ENCODE measurements around the gene GOSR2. TPM values are rescaled to one million over a fixed set of nuclear protein-coding genes. Genes with fewer than 3 reads are reported as not detected.

Gene GOSR2
- total and polyA plus RNA-seq, 2 of the 13 experiments (the other 11 are each of a cell fraction or from before 2014, with no cell fraction given): 61.5 to 63.9 TPM

GRCh38 chr17:46940692-46941404 lies 17.9 kb downstream of the GOSR2 start (continued):
- TF ChIP-seq NRL (CRISPR knock-in tag; IDR thresholded peaks at IDR 0.05; ENCODE audit: borderline replicate concordance) (no peak), TEAD2 (CRISPR knock-in tag; IDR thresholded peaks at IDR 0.05) (peak; percentile 73; the same call in 1 of the 2 replicates), HOXA5 (CRISPR knock-in tag; IDR thresholded peaks at IDR 0.05) (peak; percentile 68; the same call in 1 of the 2 replicates), TCF12 (IDR thresholded peaks at IDR 0.05) (no peak), TCF12 (CRISPR knock-in tag; IDR thresholded peaks at IDR 0.05) (no peak), CSRNP2 (CRISPR knock-in tag; conservative IDR thresholded peaks at IDR 0.05; ENCODE audit: low read depth) (no peak), ZSCAN21 (CRISPR knock-in tag; IDR thresholded peaks at IDR 0.05; ENCODE audit: borderline replicate concordance) (no peak), ZNF331 (CRISPR knock-in tag; IDR thresholded peaks at IDR 0.05) (peak; percentile 90), KMT2B (CRISPR knock-in tag; IDR thresholded peaks at IDR 0.05) (peak; percentile 47; the same call in 1 of the 2 replicates), ZBTB7B (CRISPR knock-in tag; IDR thresholded peaks at IDR 0.05) (no peak), RBFOX2 (IDR thresholded peaks at IDR 0.05; ENCODE audit: low read depth, low read length) (no peak), ZSCAN22 (CRISPR knock-in tag; IDR thresholded peaks at IDR 0.05) (no peak), ZFY (CRISPR knock-in tag; IDR thresholded peaks at IDR 0.05) (peak; percentile 74), PATZ1 (CRISPR knock-in tag; IDR thresholded peaks at IDR 0.05) (peak; percentile 44; the same call in 1 of the 2 replicates), CHD2 (IDR thresholded peaks at IDR 0.05; ENCODE audit: low read depth, low read length) (0 out of 2 replicates have a peak, but pooled peaks have one; percentile 24), WIZ (CRISPR knock-in tag; IDR thresholded peaks at IDR 0.05) (no peak), STAG1 (CRISPR knock-in tag; IDR thresholded peaks at IDR 0.05) (peak; percentile 90), ZNF776 (CRISPR knock-in tag; IDR thresholded peaks at IDR 0.05) (no peak), STAT6 (CRISPR knock-in tag; IDR thresholded peaks at IDR 0.05; ENCODE audit: borderline replicate concordance) (no peak), ARID5B (CRISPR knock-in tag; IDR thresholded peaks at IDR 0.05) (peak; percentile 62; the same call in 1 of the 2 replicates), SATB2 (CRISPR knock-in tag; IDR thresholded peaks at IDR 0.05) (no peak)

All from HepG2 (cell line).